ENCODE data around the gene GCLC. TPM values are rescaled to one million over a fixed set of nuclear protein-coding genes. Genes with fewer than 3 reads are reported as not detected.

Gene GCLC
- total and polyA plus RNA-seq, 8 donors: 9.3 to 176 (median 53.9) TPM

- no peak for TF ChIP-seq POLR2AphosphoS5 (IDR thresholded peaks at IDR 0.05)
- no peak for TF ChIP-seq EP300 (IDR thresholded peaks at IDR 0.05)
- no peak for TF ChIP-seq POLR2A (IDR thresholded peaks at IDR 0.05)
- TF ChIP-seq CTCF (IDR thresholded peaks at IDR 0.05): no peak
- Histone ChIP-seq H3K36me3 (no peaks in the 10 kb centered on the region), H3K9me3 (no peaks in the 10 kb centered on the region), H3K4me3 (no peak overlapping the region), H3K27ac (no peak overlapping the region), H3K27me3 (no peaks in the 10 kb centered on the region), H3K4me1 (peaks cover 0 to 7% (median 0%) of the 10 kb centered on the region in 4 donors)
- intact Hi-C loops (cut with DNase I; ENCODE audit: low total_unique reads): no loop called here
- WGBS, 5 donors: 75 to 94% (median 84%) methylated on average over 2 of the region's 2 CpGs
- DNase-seq: no peak
Observed at GRCh38 chr6:53582963-53583362, 38.1 kb upstream of the GCLC start.

GRCh38 chr6:53581856-53582255, 37.0 kb upstream of the GCLC start:
- 36 to 43% (median 37%) methylated on average over 2 of the region's 2 CpGs for WGBS, 5 donors
- Histone ChIP-seq H3K4me3 (no peak overlapping the region), H3K27me3 (no peaks in the 10 kb centered on the region), H3K4me1 (peaks cover 0 to 7% (median 0%) of the 10 kb centered on the region in 4 donors), H3K27ac (no peak overlapping the region), H3K36me3 (no peaks in the 10 kb centered on the region), H3K9me3 (no peaks in the 10 kb centered on the region)
- TF ChIP-seq EP300 (IDR thresholded peaks at IDR 0.05) (no peak), CTCF (IDR thresholded peaks at IDR 0.05) (no peak), POLR2AphosphoS5 (IDR thresholded peaks at IDR 0.05) (no peak), POLR2A (IDR thresholded peaks at IDR 0.05) (no peak)
- peak in 1 of 2 donors; percentile 28 for DNase-seq
- intact Hi-C loops (cut with DNase I; ENCODE audit: low total_unique reads): no loop called here

- Histone ChIP-seq H3K27ac (no peak overlapping the region), H3K36me3 (no peaks in the 10 kb centered on the region), H3K4me3 (no peak overlapping the region), H3K4me1 (peaks cover 0 to 7% (median 0%) of the 10 kb centered on the region in 4 donors), H3K27me3 (no peaks in the 10 kb centered on the region), H3K9me3 (no peaks in the 10 kb centered on the region)
- DNase-seq: no peak
- 65 to 85% (median 73%) methylated on average over 2 of the region's 2 CpGs for WGBS, 5 donors
- no peak for TF ChIP-seq CTCF (IDR thresholded peaks at IDR 0.05)
- TF ChIP-seq POLR2AphosphoS5 (IDR thresholded peaks at IDR 0.05): no peak
- no peak for TF ChIP-seq POLR2A (IDR thresholded peaks at IDR 0.05)
- TF ChIP-seq EP300 (IDR thresholded peaks at IDR 0.05): no peak
- intact Hi-C loops (cut with DNase I; ENCODE audit: low total_unique reads): no loop called here
Observed at GRCh38 chr6:53581173-53581773, 36.4 kb upstream of the GCLC start.

- TF ChIP-seq CTCF (IDR thresholded peaks at IDR 0.05): no peak
- TF ChIP-seq EP300 (IDR thresholded peaks at IDR 0.05): no peak
- Histone ChIP-seq H3K27ac (no peak overlapping the region), H3K27me3 (no peaks in the 10 kb centered on the region), H3K4me3 (no peak overlapping the region), H3K9me3 (no peaks in the 10 kb centered on the region), H3K36me3 (no peaks in the 10 kb centered on the region), H3K4me1 (peaks cover 0 to 7% (median 0%) of the 10 kb centered on the region in 4 donors)
- no peak for DNase-seq
- 83 to 88% (median 86%) methylated on average over 5 of the region's 5 CpGs for WGBS, 5 donors
- intact Hi-C loops (cut with DNase I; ENCODE audit: low total_unique reads): no loop called here
Observed at GRCh38 chr6:53579338-53579737, 34.4 kb upstream of the GCLC start.

All from stomach (tissue), 9 donors.